Activated CD4-positive, alpha-beta memory T cell treated with anti-CD3 and anti-CD28 coated beads for 36 hours (primary cell): Measurements from ENCODE around the gene ELMOD1. TPM values are rescaled to one million over a fixed set of nuclear protein-coding genes. Genes with fewer than 3 reads are reported as not detected.
"Not testable (repeated sequence)": the region's sequence is repeated elsewhere in the genome, so short reads cannot be mapped to it uniquely, and the experiment has no call there.

Experiments used
- CTCF ChIA-PET: fragments of 350-600 bp; sonication (Branson Sonifier 250); formaldehyde crosslinking; loops from one replicate; lab custom pipeline; 2021; ENCODE audit warnings: antibody characterized with exemption, inconsistent platforms; lab: Charles Lee
- POLR2A ChIA-PET: fragments of 350-600 bp; sonication (Branson Sonifier 250); formaldehyde crosslinking; loops from one replicate; lab custom pipeline; 2021; ENCODE audit warnings: antibody characterized with exemption; lab: Charles Lee
- DNase-seq: peaks from one replicate; pipeline ENCODE4 v3.0.0-alpha.2; 2020
- H3K27ac Mint-ChIP-seq: one replicate; pipeline ENCODE4 v1.8.0; 2021; ENCODE audit warnings: mixed read lengths
- H3K27me3 Mint-ChIP-seq: one replicate; pipeline ENCODE4 v1.8.0; 2021; ENCODE audit warnings: mixed read lengths
- H3K36me3 Mint-ChIP-seq: one replicate; pipeline ENCODE4 v1.8.0; 2021; ENCODE audit warnings: mixed read lengths
- H3K4me1 Mint-ChIP-seq: one replicate; pipeline ENCODE4 v1.8.0; 2021; ENCODE audit warnings: low read depth, mixed read lengths
- H3K4me3 Mint-ChIP-seq: one replicate; pipeline ENCODE4 v1.8.0; 2021; ENCODE audit warnings: mild to moderate bottlenecking, mixed read lengths
- H3K9me3 Mint-ChIP-seq: one replicate; pipeline ENCODE4 v1.8.0; 2021; ENCODE audit warnings: mixed read lengths
- intact Hi-C: fragments of 100-400 bp; cut with micrococcal nuclease; formaldehyde crosslinking; loops from one replicate; pipeline ENCODE4 v1.15.1; 2023
- total RNA-seq, 2 experiments: library from RNA; stranded (reverse); gene quantifications; one replicate each; pipeline ENCODE4 v1.2.3, GENCODE V29; 2021

Gene ELMOD1
- total RNA-seq, 2 experiments from 2014 or later, result 0.12 TPM; not detected in 1

- Mint-ChIP-seq H3K9me3 (no peaks in the 10 kb centered on the region), H3K36me3 (peaks cover 3% of the 10 kb centered on the region), H3K27me3 (no peaks in the 10 kb centered on the region), H3K4me1 (peaks cover 45% of the 10 kb centered on the region), H3K27ac (peak within 1 kb of the TSS; percentile 94), H3K4me3 (peak within 1 kb of the TSS; percentile 92)
- ChIA-PET CTCF (interaction anchor here (0.8 to 7.4 kb wide), 4 partner anchors 9 to 206 kb away, joined by 4 to 77 read pairs (median 30); no protein-coding TSS in a partner anchor), POLR2A (interaction anchor here (1.3 kb wide), 1 partner anchor 124 kb away, joined by 3 read pairs; no protein-coding TSS in a partner anchor)
- DNase-seq, result peak; percentile 88
- intact Hi-C loops, result loop anchor here (1.0 to 10.0 kb wide), 9 partner anchors 27 to 1543 kb away; partner anchors contain the start of genes AASDHPPT, CWF19L2, DDX10 and KBTBD3
These were observed 25.6 kb upstream of the ELMOD1 start, which contains the start of gene ALKBH8 for GRCh38 chr11:107565219-107565937. ALKBH8 (minus strand) TSS chr11:107565735; CDS start chr11:107560893, 4,842 bp downstream.

- not testable (repeated sequence) for H3K36me3 Mint-ChIP-seq, H3K27me3 Mint-ChIP-seq, DNase-seq, H3K9me3 Mint-ChIP-seq
- CTCF ChIA-PET, result interaction anchor here (0.8 to 7.4 kb wide), 3 partner anchors 9 to 123 kb away, joined by 4 to 77 read pairs (median 48); no protein-coding TSS in a partner anchor
- H3K27ac Mint-ChIP-seq, result peak overlapping the region; percentile 94
- H3K4me1 Mint-ChIP-seq, result peaks cover 44% of the 10 kb centered on the region
- peak overlapping the region; percentile 92 for H3K4me3 Mint-ChIP-seq
- intact Hi-C loops, result loop anchor here (1.0 to 10.0 kb wide), 9 partner anchors 26 to 1544 kb away; partner anchors contain the start of genes AASDHPPT, CWF19L2, DDX10 and KBTBD3
- POLR2A ChIA-PET, result interaction anchor here (1.3 kb wide), 1 partner anchor 123 kb away, joined by 3 read pairs; no protein-coding TSS in a partner anchor
These were observed 24.9 kb upstream of the ELMOD1 start for GRCh38 chr11:107565955-107566501.

GRCh38 chr11:107566569-107566968 lies 24.4 kb upstream of the ELMOD1 start:
- Mint-ChIP-seq H3K4me3 (peak overlapping the region; percentile 92), H3K9me3 (no peaks in the 10 kb centered on the region), H3K27ac (peak overlapping the region; percentile 94), H3K36me3 (peaks cover 3% of the 10 kb centered on the region), H3K27me3 (no peaks in the 10 kb centered on the region), H3K4me1 (peaks cover 38% of the 10 kb centered on the region)
- intact Hi-C loops, result loop anchor here (5.0 to 10.0 kb wide), 2 partner anchors 1098 to 1544 kb away; partner anchors contain the start of genes DDX10 and MSANTD4
- ChIA-PET CTCF (interaction anchor here (1.1 to 7.4 kb wide), 4 partner anchors 9 to 123 kb away, joined by 3 to 77 read pairs (median 5); partner anchors contain the start of gene ELMOD1), POLR2A (interaction anchor here (1.3 kb wide), 1 partner anchor 123 kb away, joined by 3 read pairs; no protein-coding TSS in a partner anchor)
- no peak for DNase-seq

GRCh38 chr11:107567739-107568335 lies 23.1 kb upstream of the ELMOD1 start:
- Mint-ChIP-seq H3K27me3 (no peaks in the 10 kb centered on the region), H3K4me1 (peaks cover 28% of the 10 kb centered on the region), H3K27ac (no peak overlapping the region), H3K4me3 (no peak overlapping the region), H3K36me3 (no peaks in the 10 kb centered on the region), H3K9me3 (no peaks in the 10 kb centered on the region)
- POLR2A ChIA-PET, result no interaction called here
- CTCF ChIA-PET, result interaction anchor here (0.6 to 1.4 kb wide), 6 partner anchors 8 to 203 kb away, joined by 3 to 6 read pairs (median 4); partner anchors contain the start of gene ELMOD1
- intact Hi-C loops, result loop anchor here (5.0 to 10.0 kb wide), 2 partner anchors 1097 to 1546 kb away; partner anchors contain the start of genes DDX10 and MSANTD4
- no peak for DNase-seq

- Mint-ChIP-seq H3K4me1 (peaks cover 11% of the 10 kb centered on the region), H3K27ac (no peak overlapping the region), H3K36me3 (no peaks in the 10 kb centered on the region), H3K4me3 (no peak overlapping the region), H3K27me3 (peaks cover 1% of the 10 kb centered on the region), H3K9me3 (no peaks in the 10 kb centered on the region)
- no peak for DNase-seq
- POLR2A ChIA-PET, result no interaction called here
- intact Hi-C loops, result no loop called here
- CTCF ChIA-PET, result interaction anchor here (5.2 kb wide), 1 partner anchor 119 kb away, joined by 20 read pairs; no protein-coding TSS in a partner anchor
These were observed 20.9 kb upstream of the ELMOD1 start for GRCh38 chr11:107570015-107570414.

GRCh38 chr11:107573438-107573837 lies 17.5 kb upstream of the ELMOD1 start:
- CTCF ChIA-PET, result interaction anchor here (1.1 to 5.2 kb wide), 5 partner anchors 10 to 116 kb away, joined by 3 to 52 read pairs (median 4); no protein-coding TSS in a partner anchor
- H3K27me3 Mint-ChIP-seq, result peaks cover 1% of the 10 kb centered on the region
- no peaks in the 10 kb centered on the region for H3K36me3 Mint-ChIP-seq
- intact Hi-C loops, result no loop called here
- H3K27ac Mint-ChIP-seq, result no peak overlapping the region
- H3K9me3 Mint-ChIP-seq, result no peaks in the 10 kb centered on the region
- no peak for DNase-seq
- POLR2A ChIA-PET, result no interaction called here
- H3K4me1 Mint-ChIP-seq, result peaks cover 4% of the 10 kb centered on the region
- H3K4me3 Mint-ChIP-seq, result no peak overlapping the region

GRCh38 chr11:107576497-107577345 lies 14.2 kb upstream of the ELMOD1 start:
- POLR2A ChIA-PET, result not testable (repeated sequence)

DNA sequence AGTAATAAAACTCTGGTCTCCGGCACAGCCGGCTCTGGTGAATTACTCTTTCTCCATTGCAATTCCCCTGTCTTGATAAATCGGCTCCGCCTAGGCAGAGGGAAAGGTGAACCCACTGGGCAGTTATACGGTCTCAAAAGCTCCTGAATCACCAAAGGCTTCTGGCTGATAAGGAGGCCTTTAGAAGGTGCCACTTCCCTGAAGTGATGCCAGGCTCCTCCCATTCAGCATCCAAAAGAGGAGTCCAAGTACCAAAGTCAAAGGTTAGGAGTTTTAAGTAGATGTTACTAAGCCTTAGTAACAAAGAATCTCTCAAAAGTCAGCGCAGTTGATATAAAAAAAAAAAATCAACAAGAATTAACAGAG lies 13.6 kb upstream of the ELMOD1 start:
- no peak for DNase-seq
- Mint-ChIP-seq H3K9me3 (peaks cover 6% of the 10 kb centered on the region), H3K27me3 (peaks cover 5% of the 10 kb centered on the region), H3K36me3 (no peaks in the 10 kb centered on the region), H3K4me3 (no peak overlapping the region), H3K27ac (no peak overlapping the region), H3K4me1 (peaks cover 4% of the 10 kb centered on the region)
- intact Hi-C loops, result no loop called here
- POLR2A ChIA-PET, result no interaction called here
- CTCF ChIA-PET, result interaction anchor here (0.8 to 4.1 kb wide), 12 partner anchors 9 to 894 kb away, joined by 3 to 52 read pairs (median 4); no protein-coding TSS in a partner anchor

More at GRCh38 chr11:107576497-107577345, 14.2 kb upstream of the ELMOD1 start:
- H3K4me3 Mint-ChIP-seq, H3K4me1 Mint-ChIP-seq, H3K36me3 Mint-ChIP-seq, H3K27me3 Mint-ChIP-seq, H3K9me3 Mint-ChIP-seq, H3K27ac Mint-ChIP-seq: not testable (repeated sequence)
- intact Hi-C loops, result loop anchor here (1.0 kb wide), 3 partner anchors 113 to 322 kb away; no protein-coding TSS in a partner anchor
- DNase-seq, result peak; percentile 65
- CTCF ChIA-PET, result interaction anchor here (0.6 to 4.1 kb wide), 23 partner anchors 8 to 895 kb away, joined by 3 to 52 read pairs (median 4); no protein-coding TSS in a partner anchor

- H3K27ac Mint-ChIP-seq, intact Hi-C loops, CTCF ChIA-PET, H3K36me3 Mint-ChIP-seq, H3K4me1 Mint-ChIP-seq, H3K27me3 Mint-ChIP-seq, H3K9me3 Mint-ChIP-seq, DNase-seq, H3K4me3 Mint-ChIP-seq: not testable (repeated sequence)
- POLR2A ChIA-PET, result interaction anchor here (0.8 kb wide), 1 partner anchor 8 kb away, joined by 4 read pairs; no protein-coding TSS in a partner anchor
These were observed 11.8 kb upstream of the ELMOD1 start for GRCh38 chr11:107579169-107579568.

- Mint-ChIP-seq H3K36me3 (no peaks in the 10 kb centered on the region), H3K4me1 (peaks cover 4% of the 10 kb centered on the region), H3K27ac (no peak overlapping the region), H3K27me3 (peaks cover 12% of the 10 kb centered on the region), H3K4me3 (no peak overlapping the region), H3K9me3 (peaks cover 6% of the 10 kb centered on the region)
- DNase-seq, result no peak
- CTCF ChIA-PET, result no interaction called here
- POLR2A ChIA-PET, result no interaction called here
- intact Hi-C loops, result no loop called here
These were observed 9.8 kb upstream of the ELMOD1 start for GRCh38 chr11:107581147-107581546.
